GM19463 (cell line): ENCODE results near the gene SMNDC1.
"Not testable (repeated sequence)": the region's sequence is repeated elsewhere in the genome, so short reads cannot be mapped to it uniquely, and the experiment has no call there.

Source experiments
- ATAC-seq: cut with Tn5 transposase; IDR thresholded peaks from one replicate; pipeline ENCODE4 v1.9.1; 2021; ENCODE audit warnings: mild to moderate bottlenecking, moderate library complexity; ENCODE audit not compliant: unreplicated experiment

SMNDC1 gene

GRCh38 chr10:110304780-110305421 is at the start of gene SMNDC1:
Gene SMNDC1, minus strand, starts transcription at chr10:110304920. Its CDS starts 1,333 bp downstream, at chr10:110303587.
- ATAC-seq: peak; percentile 92

- ATAC-seq: no peak
These were observed 49.6 kb upstream of the SMNDC1 start for GRCh38 chr10:110354322-110354766.

GRCh38 chr10:110353244-110354119 is 48.8 kb upstream of the SMNDC1 start:
- ATAC-seq: no peak

- no peak for ATAC-seq
These were observed 48.2 kb upstream of the SMNDC1 start for GRCh38 chr10:110352930-110353243.

GRCh38 chr10:110350812-110351211 is 46.1 kb upstream of the SMNDC1 start:
- ATAC-seq: no peak

GRCh38 chr10:110349831-110350230 is 45.1 kb upstream of the SMNDC1 start:
- ATAC-seq: no peak

GRCh38 chr10:110349386-110349785 is 44.7 kb upstream of the SMNDC1 start:
- no peak for ATAC-seq

- no peak for ATAC-seq
These were observed 43.6 kb upstream of the SMNDC1 start for GRCh38 chr10:110348336-110348735.

- no peak for ATAC-seq
These were observed 42.2 kb upstream of the SMNDC1 start for GRCh38 chr10:110346914-110347313.

GRCh38 chr10:110345286-110345685 is 40.6 kb upstream of the SMNDC1 start:
- no peak for ATAC-seq

GRCh38 chr10:110344622-110345021 is 39.9 kb upstream of the SMNDC1 start:
- ATAC-seq: no peak

- ATAC-seq: no peak
These were observed 39.2 kb upstream of the SMNDC1 start for GRCh38 chr10:110343947-110344346.

- no peak for ATAC-seq
These were observed 36.1 kb upstream of the SMNDC1 start for GRCh38 chr10:110340816-110341215.

- no peak for ATAC-seq
These were observed 35.4 kb upstream of the SMNDC1 start for GRCh38 chr10:110340122-110340521.

- no peak for ATAC-seq
These were observed 33.2 kb upstream of the SMNDC1 start for GRCh38 chr10:110337906-110338305.

GRCh38 chr10:110337401-110337800 is 32.7 kb upstream of the SMNDC1 start:
- no peak for ATAC-seq

GRCh38 chr10:110336111-110336721 is 31.5 kb upstream of the SMNDC1 start:
- ATAC-seq: no peak

- no peak for ATAC-seq
These were observed 30.8 kb upstream of the SMNDC1 start for GRCh38 chr10:110335314-110336064.

- no peak for ATAC-seq
These were observed 29.4 kb upstream of the SMNDC1 start for GRCh38 chr10:110334061-110334656.

GRCh38 chr10:110331226-110331795 is 26.6 kb upstream of the SMNDC1 start:
- ATAC-seq: not testable (repeated sequence)
